ENCODE results near the gene ACYP2.

Gene ACYP2

DNA sequence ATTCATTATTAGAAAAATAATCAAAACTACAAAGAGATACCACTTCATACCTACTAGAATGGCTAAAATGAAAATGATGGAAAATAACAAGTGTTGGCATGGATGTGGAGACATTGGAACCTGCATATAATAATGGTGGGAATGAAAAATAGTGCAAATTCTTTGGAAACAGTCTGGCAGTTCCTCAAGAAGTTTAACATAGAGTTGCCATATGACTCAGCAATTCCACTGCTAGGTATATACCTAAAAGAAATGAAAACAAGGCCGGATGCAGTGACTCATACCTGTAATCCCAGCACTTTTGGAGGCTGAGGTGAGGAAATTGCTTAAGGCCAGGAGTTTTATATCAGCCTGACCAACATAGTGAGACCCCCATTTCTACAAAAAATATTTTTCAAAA lies 41.6 kb upstream of the ACYP2 start:
- no peaks in the 10 kb centered on the region for H3K27me3 ChIP-seq (ENCODE audit: low read length)
- H3K9me2 ChIP-seq (replicated peaks; ENCODE audit: insufficient read depth, low read length), result no peaks in the 10 kb centered on the region
- no peaks in the 10 kb centered on the region for H3F3A ChIP-seq (ENCODE audit: insufficient read depth)
- TF ChIP-seq EZH2phosphoT487 (conservative IDR thresholded peaks at IDR 0.05; ENCODE audit: low read length), result no peak
- no peak overlapping the region for H3K27ac ChIP-seq (ENCODE audit: low read depth, low read length)
- no peaks in the 10 kb centered on the region for H3K79me2 ChIP-seq (ENCODE audit: insufficient read depth, low read length)
- H4K20me1 ChIP-seq (ENCODE audit: low read depth, low read length), result no peaks in the 10 kb centered on the region
- H3K4me3 ChIP-seq (ENCODE audit: insufficient read depth, low read length, poor library complexity, severe bottlenecking), result no peak overlapping the region
- H3K36me3 ChIP-seq (ENCODE audit: low read length), result no peaks in the 10 kb centered on the region
- no peaks in the 10 kb centered on the region for H3K9me3 ChIP-seq (ENCODE audit: insufficient read depth, low read length)
- no peak overlapping the region for H3K9ac ChIP-seq (ENCODE audit: low read length)
- H2AFZ ChIP-seq (ENCODE audit: low read depth, low read length, severe bottlenecking), result no peak overlapping the region
- no peak overlapping the region for H3K4me2 ChIP-seq (ENCODE audit: low read depth, low read length, poor library complexity, severe bottlenecking)

DNA sequence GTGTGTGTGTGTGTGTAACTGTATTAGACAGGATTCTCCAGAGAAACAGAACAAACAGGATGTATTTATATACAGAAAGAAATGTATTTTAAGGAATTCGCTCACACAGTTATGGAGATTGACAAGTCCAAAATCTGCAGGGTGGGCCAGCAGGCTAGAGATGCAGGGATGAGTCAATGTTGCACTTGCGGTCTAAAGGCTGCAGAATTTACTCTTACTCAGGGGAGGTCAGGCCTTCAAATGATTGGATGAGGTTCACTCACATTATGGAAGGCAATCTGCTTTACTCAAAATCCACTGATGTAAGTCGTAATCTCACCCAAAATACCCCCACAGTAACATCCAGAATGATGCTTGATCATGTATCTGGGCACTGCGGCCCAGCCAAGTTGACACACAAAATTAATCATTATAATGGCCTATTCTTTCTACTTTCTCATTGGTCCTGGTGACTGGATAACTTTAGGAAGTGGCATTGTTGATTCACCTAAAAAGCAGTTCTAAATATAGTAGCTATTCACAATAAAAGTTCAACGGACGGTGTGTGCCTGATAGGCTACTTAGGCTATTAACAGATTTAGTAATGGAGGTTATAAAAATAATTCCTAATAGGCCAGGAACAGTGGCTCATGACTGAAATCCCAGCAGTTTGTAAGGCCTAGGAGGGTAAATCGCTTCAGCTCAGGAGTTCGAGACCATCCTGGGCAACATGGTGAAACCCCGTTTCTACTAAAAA lies 40.6 kb upstream of the ACYP2 start:
- no peaks in the 10 kb centered on the region for H3K36me3 ChIP-seq (ENCODE audit: low read length)
- no peak overlapping the region for H3K4me2 ChIP-seq (ENCODE audit: low read depth, low read length, poor library complexity, severe bottlenecking)
- H3K27me3 ChIP-seq (ENCODE audit: low read length), result no peaks in the 10 kb centered on the region
- H4K20me1 ChIP-seq (ENCODE audit: low read depth, low read length), result no peaks in the 10 kb centered on the region
- H2AFZ ChIP-seq (ENCODE audit: low read depth, low read length, severe bottlenecking), result no peak overlapping the region
- no peaks in the 10 kb centered on the region for H3K9me3 ChIP-seq (ENCODE audit: insufficient read depth, low read length)
- H3K9me2 ChIP-seq (replicated peaks; ENCODE audit: insufficient read depth, low read length), result no peaks in the 10 kb centered on the region
- no peaks in the 10 kb centered on the region for H3K79me2 ChIP-seq (ENCODE audit: insufficient read depth, low read length)
- TF ChIP-seq, protein P1, sequence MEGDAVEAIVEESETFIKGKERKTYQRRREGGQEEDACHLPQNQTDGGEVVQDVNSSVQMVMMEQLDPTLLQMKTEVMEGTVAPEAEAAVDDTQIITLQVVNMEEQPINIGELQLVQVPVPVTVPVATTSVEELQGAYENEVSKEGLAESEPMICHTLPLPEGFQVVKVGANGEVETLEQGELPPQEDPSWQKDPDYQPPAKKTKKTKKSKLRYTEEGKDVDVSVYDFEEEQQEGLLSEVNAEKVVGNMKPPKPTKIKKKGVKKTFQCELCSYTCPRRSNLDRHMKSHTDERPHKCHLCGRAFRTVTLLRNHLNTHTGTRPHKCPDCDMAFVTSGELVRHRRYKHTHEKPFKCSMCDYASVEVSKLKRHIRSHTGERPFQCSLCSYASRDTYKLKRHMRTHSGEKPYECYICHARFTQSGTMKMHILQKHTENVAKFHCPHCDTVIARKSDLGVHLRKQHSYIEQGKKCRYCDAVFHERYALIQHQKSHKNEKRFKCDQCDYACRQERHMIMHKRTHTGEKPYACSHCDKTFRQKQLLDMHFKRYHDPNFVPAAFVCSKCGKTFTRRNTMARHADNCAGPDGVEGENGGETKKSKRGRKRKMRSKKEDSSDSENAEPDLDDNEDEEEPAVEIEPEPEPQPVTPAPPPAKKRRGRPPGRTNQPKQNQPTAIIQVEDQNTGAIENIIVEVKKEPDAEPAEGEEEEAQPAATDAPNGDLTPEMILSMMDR (IDR thresholded peaks at IDR 0.05; ENCODE audit: insufficient read depth, low read length, poor library complexity, severe bottlenecking), result no peak
- no peak for TF ChIP-seq EZH2phosphoT487 (conservative IDR thresholded peaks at IDR 0.05; ENCODE audit: low read length)
- H3K9ac ChIP-seq (ENCODE audit: low read length), result no peak overlapping the region
- no peaks in the 10 kb centered on the region for H3F3A ChIP-seq (ENCODE audit: insufficient read depth)
- no peak overlapping the region for H3K4me3 ChIP-seq (ENCODE audit: insufficient read depth, low read length, poor library complexity, severe bottlenecking)
- H3K27ac ChIP-seq (ENCODE audit: low read depth, low read length), result no peak overlapping the region

DNA sequence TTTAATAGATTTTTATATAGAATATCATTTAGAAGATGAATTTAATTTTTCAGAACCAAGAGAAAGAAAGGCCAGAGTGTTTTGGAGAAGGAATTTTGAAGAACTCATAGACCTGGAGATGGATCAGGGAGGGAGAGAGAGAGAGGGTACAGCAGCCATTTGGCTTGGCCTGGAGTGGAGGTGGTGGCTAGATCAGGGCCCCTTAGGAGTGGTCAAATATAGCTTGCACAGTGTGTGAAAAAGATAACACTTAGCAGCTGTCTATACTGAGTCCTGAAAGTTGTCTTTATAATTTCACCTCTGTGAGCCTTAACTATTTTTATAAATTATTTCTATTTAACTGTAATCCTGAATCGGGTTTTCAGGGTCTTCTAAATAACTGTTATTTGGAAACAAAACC lies 38.8 kb upstream of the ACYP2 start:
- Histone ChIP-seq H3K9ac (ENCODE audit: low read length) (no peak overlapping the region), H3K4me3 (ENCODE audit: insufficient read depth, low read length, poor library complexity, severe bottlenecking) (no peak overlapping the region), H3F3A (ENCODE audit: insufficient read depth) (no peaks in the 10 kb centered on the region), H3K4me2 (ENCODE audit: low read depth, low read length, poor library complexity, severe bottlenecking) (no peak overlapping the region), H3K9me2 (replicated peaks; ENCODE audit: insufficient read depth, low read length) (no peaks in the 10 kb centered on the region), H2AFZ (ENCODE audit: low read depth, low read length, severe bottlenecking) (no peak overlapping the region), H3K27ac (ENCODE audit: low read depth, low read length) (no peak overlapping the region), H3K36me3 (ENCODE audit: low read length) (no peaks in the 10 kb centered on the region), H3K27me3 (ENCODE audit: low read length) (no peaks in the 10 kb centered on the region), H3K9me3 (ENCODE audit: insufficient read depth, low read length) (no peaks in the 10 kb centered on the region), H4K20me1 (ENCODE audit: low read depth, low read length) (no peaks in the 10 kb centered on the region), H3K79me2 (ENCODE audit: insufficient read depth, low read length) (no peaks in the 10 kb centered on the region)
- TF ChIP-seq, protein P1 (IDR thresholded peaks at IDR 0.05; ENCODE audit: insufficient read depth, low read length, poor library complexity, severe bottlenecking), result no peak
- TF ChIP-seq EZH2phosphoT487 (conservative IDR thresholded peaks at IDR 0.05; ENCODE audit: low read length), result no peak

DNA sequence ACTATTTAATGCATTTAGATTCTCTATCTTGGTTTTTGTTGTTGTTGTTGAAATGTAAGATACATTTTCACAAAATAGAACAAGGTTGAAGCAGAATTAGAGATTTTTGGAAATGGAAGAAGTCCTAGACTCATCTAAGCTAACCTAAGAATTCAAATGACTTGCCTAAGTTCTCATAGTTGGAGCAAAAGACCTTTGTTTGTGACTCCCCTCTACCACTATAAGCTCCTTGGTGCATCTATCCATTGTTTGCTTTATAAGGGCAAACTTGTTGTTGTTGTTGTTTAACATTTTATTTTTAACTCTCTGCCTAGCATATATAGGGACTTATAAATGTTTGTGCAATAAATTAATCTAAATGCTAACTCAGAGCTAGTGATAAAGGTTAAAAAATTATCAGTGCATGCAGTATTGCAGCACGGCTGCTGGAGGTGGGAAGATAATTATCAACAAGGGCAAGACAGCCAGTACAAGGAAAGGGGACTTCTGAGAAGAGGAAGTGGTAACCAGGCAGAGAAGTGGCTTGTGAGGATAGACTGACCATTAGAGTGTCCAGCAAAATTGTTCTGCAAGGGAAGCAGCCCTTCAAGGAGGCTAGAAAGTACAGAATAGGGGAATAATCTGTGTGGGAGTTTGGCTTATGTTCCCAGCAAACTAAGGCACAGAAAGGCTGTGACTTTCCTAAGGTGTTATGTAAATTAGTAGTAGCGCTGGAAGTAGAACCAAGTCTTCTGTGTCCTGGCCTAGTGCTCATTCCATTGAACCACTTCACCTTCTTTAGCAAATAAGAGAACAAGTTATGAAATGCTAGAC lies 38.1 kb upstream of the ACYP2 start:
- Histone ChIP-seq H3K36me3 (ENCODE audit: low read length) (no peaks in the 10 kb centered on the region), H3K79me2 (ENCODE audit: insufficient read depth, low read length) (no peaks in the 10 kb centered on the region), H3K9me3 (ENCODE audit: insufficient read depth, low read length) (no peaks in the 10 kb centered on the region), H4K20me1 (ENCODE audit: low read depth, low read length) (no peaks in the 10 kb centered on the region), H3K9ac (ENCODE audit: low read length) (no peak overlapping the region), H2AFZ (ENCODE audit: low read depth, low read length, severe bottlenecking) (no peak overlapping the region), H3F3A (ENCODE audit: insufficient read depth) (no peaks in the 10 kb centered on the region), H3K27me3 (ENCODE audit: low read length) (no peaks in the 10 kb centered on the region), H3K27ac (ENCODE audit: low read depth, low read length) (no peak overlapping the region), H3K9me2 (replicated peaks; ENCODE audit: insufficient read depth, low read length) (no peaks in the 10 kb centered on the region), H3K4me3 (ENCODE audit: insufficient read depth, low read length, poor library complexity, severe bottlenecking) (no peak overlapping the region), H3K4me2 (ENCODE audit: low read depth, low read length, poor library complexity, severe bottlenecking) (no peak overlapping the region)
- no peak for TF ChIP-seq EZH2phosphoT487 (conservative IDR thresholded peaks at IDR 0.05; ENCODE audit: low read length)
- TF ChIP-seq, protein P1 (IDR thresholded peaks at IDR 0.05; ENCODE audit: insufficient read depth, low read length, poor library complexity, severe bottlenecking), result no peak
